ENCODE results near the gene RABL3.
"Not testable (repeated sequence)": the region's sequence is repeated elsewhere in the genome, so short reads cannot be mapped to it uniquely, and the experiment has no call there.

The RABL3 gene

GRCh38 chr3:120681506-120682038, 60.7 kb downstream of the RABL3 start:
- DNase-seq, result no peak

- no peak for DNase-seq
Observed at GRCh38 chr3:120681018-120681417, 61.3 kb downstream of the RABL3 start.

- no peak for DNase-seq
Observed at GRCh38 chr3:120680193-120680894, 62.0 kb downstream of the RABL3 start.

- DNase-seq, result no peak
Observed at GRCh38 chr3:120678984-120679383, 63.3 kb downstream of the RABL3 start.

- no peak for DNase-seq
Observed at GRCh38 chr3:120678331-120678947, 63.9 kb downstream of the RABL3 start.

- not testable (repeated sequence) for DNase-seq
Observed at GRCh38 chr3:120677193-120677592, 65.1 kb downstream of the RABL3 start.

- DNase-seq, result no peak
Observed at GRCh38 chr3:120673116-120673515, 69.2 kb downstream of the RABL3 start.

- DNase-seq, result no peak
Observed at GRCh38 chr3:120670576-120670975, 71.7 kb downstream of the RABL3 start.

- no peak for DNase-seq
Observed at GRCh38 chr3:120664926-120665325, 77.4 kb downstream of the RABL3 start.

GRCh38 chr3:120661945-120662344, 80.4 kb downstream of the RABL3 start:
- no peak for DNase-seq

GRCh38 chr3:120661106-120661905, 81.0 kb downstream of the RABL3 start:
- no peak for DNase-seq

- DNase-seq, result no peak
Observed at GRCh38 chr3:120659834-120660233, 82.5 kb downstream of the RABL3 start.

GRCh38 chr3:120659285-120659684, 83.0 kb downstream of the RABL3 start:
- no peak for DNase-seq

GRCh38 chr3:120652896-120653545, 89.3 kb downstream of the RABL3 start:
- DNase-seq, result no peak

- no peak for DNase-seq
Observed at GRCh38 chr3:120652281-120652680, 90.0 kb downstream of the RABL3 start.

- DNase-seq, result no peak
Observed at GRCh38 chr3:120650311-120650710, 92.0 kb downstream of the RABL3 start.

- no peak for DNase-seq
Observed at GRCh38 chr3:120649830-120650233, 92.5 kb downstream of the RABL3 start.

- DNase-seq, result no peak
Observed at GRCh38 chr3:120648290-120648689, 94.0 kb downstream of the RABL3 start.

GRCh38 chr3:120646771-120647432, 95.4 kb downstream of the RABL3 start:
- no peak for DNase-seq

- DNase-seq, result no peak
Observed at GRCh38 chr3:120645083-120645845, 97.1 kb downstream of the RABL3 start.

- no peak for DNase-seq
Observed at GRCh38 chr3:120642368-120642948, 99.9 kb downstream of the RABL3 start.

All from COR-L47 (cell line).